ENCODE measurements around the gene ACOXL.

GRCh38 chr2:110866045-110866444 is 133.7 kb downstream of the ACOXL start:
- TF ChIP-seq CREM (IDR thresholded peaks at IDR 0.05; ENCODE audit: low read depth) (no peak), BHLHE40 (IDR thresholded peaks at IDR 0.05; ENCODE audit: borderline replicate concordance in 1 of 2, low read depth in 2 of 2, low read length in 1 of 2) (no peak), SREBF1 (IDR thresholded peaks at IDR 0.05; ENCODE audit: low read length) (no peak), CBFB (IDR thresholded peaks at IDR 0.05; ENCODE audit: low read depth) (no peak)

Measured in GM12878 (cell line).